HEK293 (cell line): Measurements from ENCODE around the gene SUN3.

ENCODE experiments used
- CTCF ChIA-PET: fragments of 350-600 bp; formaldehyde crosslinking; extraction: SDS; loops from one replicate; lab custom pipeline; 2021; ENCODE audit warnings: antibody characterized with exemption; lab: Yijun Ruan, JAX
- POLR2A ChIA-PET: fragments of 300-600 bp; formaldehyde crosslinking; extraction: SDS; loops from one replicate; lab custom pipeline; 2020; ENCODE audit warnings: antibody characterized with exemption, inconsistent platforms; lab: Yijun Ruan, JAX
- H3K27ac ChIP-seq: fragments of 200-500 bp; sonication (Bioruptor generic); 2 replicates; pipeline ENCODE4 v1.5.1; 2014; ENCODE audit warnings: low read depth, low read length, control low read depth, inconsistent platforms; ENCODE audit errors: extremely low read depth
- H3K36me3 ChIP-seq, 2 experiments: fragments of 200-500 bp in 1 of 2; sonication (Bioruptor generic) in 1 of 2; 1 replicate in 1 of 2; 2 replicates in 1 of 2; pipeline ENCODE4 v1.5.1; 2014 to 2017; ENCODE audit warnings: inconsistent platforms in 2 of 2, low read length in 2 of 2; ENCODE audit not compliant: control insufficient read depth in 2 of 2, insufficient read depth in 1 of 2
- H3K4me1 ChIP-seq: fragments of 200-500 bp; sonication (Bioruptor generic); 2 replicates; pipeline ENCODE4 v1.5.1; 2014; ENCODE audit warnings: mild to moderate bottlenecking, low read length, inconsistent platforms; ENCODE audit not compliant: control insufficient read depth, insufficient read depth
- H3K4me3 ChIP-seq: 2 replicates; pipeline ENCODE4 v1.5.1; 2011; ENCODE audit warnings: low read depth, mild to moderate bottlenecking, control low read depth, low read length, moderate library complexity
- H3K9me3 ChIP-seq: fragments of 200-500 bp; sonication (Bioruptor generic); 2 replicates; pipeline ENCODE4 v1.5.1; 2014; ENCODE audit warnings: low read depth, low read length, inconsistent platforms; ENCODE audit not compliant: control insufficient read depth, insufficient read depth
- ATF2 ChIP-seq: fragments of 450-650 bp; formaldehyde crosslinking; IDR thresholded peaks from 2 replicates; pipeline ENCODE4 v1.5.1; 2016; ENCODE audit warnings: missing biosample characterization, missing genetic modification characterization, low read depth
- EGR2 ChIP-seq: fragments of 450-650 bp; formaldehyde crosslinking; IDR thresholded peaks from 2 replicates; pipeline ENCODE4 v1.5.1; 2016; ENCODE audit warnings: low read depth, missing biosample characterization, missing genetic modification characterization
- GFI1B ChIP-seq: fragments of 450-650 bp; formaldehyde crosslinking; IDR thresholded peaks from 2 replicates; pipeline ENCODE4 v1.5.1; 2016; ENCODE audit warnings: missing biosample characterization, missing genetic modification characterization
- IKZF3 ChIP-seq: fragments of 450-650 bp; IDR thresholded peaks from 2 replicates; pipeline ENCODE4 v1.5.0; 2018; ENCODE audit warnings: missing biosample characterization, mild to moderate bottlenecking, missing genetic modification characterization, moderate library complexity
- KLF10 ChIP-seq: fragments of 450-650 bp; IDR thresholded peaks from 2 replicates; pipeline ENCODE4 v1.5.1; 2018; ENCODE audit warnings: missing biosample characterization, mild to moderate bottlenecking, missing genetic modification characterization
- OSR2 ChIP-seq: fragments of 450-650 bp; formaldehyde crosslinking; IDR thresholded peaks from 2 replicates; pipeline ENCODE4 v1.5.1; 2016; ENCODE audit warnings: missing biosample characterization, missing genetic modification characterization
- PBX3 ChIP-seq: sonication (generic); formaldehyde crosslinking; IDR thresholded peaks from 2 replicates; pipeline ENCODE4 v1.8.1; 2022; ENCODE audit warnings: mild to moderate bottlenecking, moderate library complexity, missing genetic modification reagents
- SCRT2 ChIP-seq: fragments of 450-650 bp; formaldehyde crosslinking; IDR thresholded peaks from 2 replicates; pipeline ENCODE4 v1.5.1; 2016; ENCODE audit warnings: missing biosample characterization, missing genetic modification characterization
- SETDB1 ChIP-seq: IDR thresholded peaks from one replicate; pipeline ENCODE4 v1.6.1; 2017; ENCODE audit warnings: mild to moderate bottlenecking, low read length, moderate library complexity, mixed read lengths; ENCODE audit not compliant: insufficient read length
- ZBTB1 ChIP-seq: fragments of 450-650 bp; formaldehyde crosslinking; IDR thresholded peaks from 2 replicates; pipeline ENCODE4 v1.5.1; 2016; ENCODE audit warnings: missing biosample characterization, missing genetic modification characterization
- ZFHX2 ChIP-seq: fragments of 450-650 bp; formaldehyde crosslinking; conservative IDR thresholded peaks from 2 replicates; pipeline ENCODE4 v1.5.1; 2016; ENCODE audit warnings: missing biosample characterization, missing genetic modification characterization
- ZNF16 ChIP-seq: fragments of 450-650 bp; formaldehyde crosslinking; IDR thresholded peaks from 2 replicates; pipeline ENCODE4 v1.5.1; 2016; ENCODE audit warnings: low read depth, missing biosample characterization, missing genetic modification characterization
- ZNF248 ChIP-seq: fragments of 450-650 bp; formaldehyde crosslinking; IDR thresholded peaks from 2 replicates; pipeline ENCODE4 v1.5.1; 2017; ENCODE audit warnings: missing biosample characterization, missing genetic modification characterization
- ZNF311 ChIP-seq: fragments of 450-650 bp; formaldehyde crosslinking; IDR thresholded peaks from 2 replicates; pipeline ENCODE4 v1.5.1; 2017; ENCODE audit warnings: missing biosample characterization, missing genetic modification characterization, borderline replicate concordance
- ZNF335 ChIP-seq: fragments of 450-650 bp; formaldehyde crosslinking; conservative IDR thresholded peaks from 2 replicates; pipeline ENCODE4 v1.5.1; 2016; ENCODE audit warnings: missing biosample characterization, missing genetic modification characterization
- ZNF529 ChIP-seq: fragments of 450-650 bp; formaldehyde crosslinking; IDR thresholded peaks from 2 replicates; pipeline ENCODE4 v1.5.1; 2017; ENCODE audit warnings: missing genetic modification characterization, missing biosample characterization; ENCODE audit not compliant: insufficient replicate concordance
- ZNF596 ChIP-seq: fragments of 450-650 bp; IDR thresholded peaks from 2 replicates; pipeline ENCODE4 v1.5.0; 2018; ENCODE audit warnings: missing biosample characterization, mild to moderate bottlenecking, missing genetic modification characterization, moderate library complexity
- ZNF639 ChIP-seq: fragments of 450-650 bp; formaldehyde crosslinking; IDR thresholded peaks from 2 replicates; pipeline ENCODE4 v1.5.1; 2016; ENCODE audit warnings: missing biosample characterization, missing genetic modification characterization
- TF ChIP-seq, protein P1 (sequence below): fragments of 450-650 bp; formaldehyde crosslinking; IDR thresholded peaks from 2 replicates; pipeline ENCODE4 v1.5.0; 2017; ENCODE audit warnings: missing biosample characterization, missing genetic modification characterization, borderline replicate concordance
- TF ChIP-seq, protein P2 (sequence below): fragments of 450-650 bp; formaldehyde crosslinking; IDR thresholded peaks from 2 replicates; pipeline ENCODE4 v1.5.1; 2016; ENCODE audit warnings: missing biosample characterization, missing genetic modification characterization
- TF ChIP-seq, protein P3 (sequence below): fragments of 450-650 bp; formaldehyde crosslinking; IDR thresholded peaks from 2 replicates; pipeline ENCODE4 v1.5.1; 2016; ENCODE audit warnings: missing biosample characterization, missing genetic modification characterization

The SUN3 gene

DNA sequence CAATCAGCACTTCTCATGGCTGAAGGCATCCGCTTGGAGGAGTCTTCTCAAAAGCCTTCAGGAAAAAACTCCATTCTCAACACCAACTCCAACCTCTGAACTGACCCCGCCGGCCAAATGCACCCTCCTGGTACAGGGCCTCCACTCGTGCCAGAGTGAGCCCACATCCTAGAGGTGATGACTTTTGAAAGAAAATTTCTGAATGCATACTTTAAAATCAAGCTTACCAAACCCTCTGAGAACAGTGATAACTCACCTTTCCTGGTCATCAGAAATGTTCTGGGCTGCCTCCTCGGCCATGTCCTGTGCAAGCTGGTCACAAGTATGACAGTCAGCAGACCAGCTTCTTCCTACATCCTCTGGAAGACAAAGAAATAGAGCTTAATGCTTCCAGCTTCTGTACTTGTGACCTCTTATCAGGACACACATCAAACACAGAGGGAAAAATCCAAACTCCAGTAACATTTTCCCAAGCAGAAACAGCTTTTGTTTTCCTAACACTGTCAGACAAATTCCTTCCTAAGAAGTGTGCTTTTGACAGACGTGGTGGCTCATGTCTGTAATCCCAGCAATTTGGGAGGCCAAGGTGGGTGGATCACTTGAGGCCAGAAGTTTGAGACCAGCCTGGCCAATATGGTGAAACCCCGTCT is 80.6 kb downstream of the SUN3 start, which contains the start of gene PKD1L1:
Gene PKD1L1 (minus strand): TSS at position 326 of the 650 bp plus-strand sequence. CDS start 26 bp downstream, at position 300.
- ChIA-PET POLR2A (no interaction called here), CTCF (interaction anchor here (0.7 to 1.1 kb wide), 6 partner anchors 9 to 682 kb away, joined by 3 to 4 read pairs (median 3); no protein-coding TSS in a partner anchor)
- H3K27ac ChIP-seq: no peak within 1 kb of the TSS
- H3K9me3 ChIP-seq: no peaks in the 10 kb centered on the region
- no peak within 1 kb of the TSS for H3K4me3 ChIP-seq
- no peaks in the 10 kb centered on the region for H3K4me1 ChIP-seq
- no peak for TF ChIP-seq ZNF596
- TF ChIP-seq ZNF529: no peak
- H3K36me3 ChIP-seq: no peaks in the 10 kb centered on the region

DNA sequence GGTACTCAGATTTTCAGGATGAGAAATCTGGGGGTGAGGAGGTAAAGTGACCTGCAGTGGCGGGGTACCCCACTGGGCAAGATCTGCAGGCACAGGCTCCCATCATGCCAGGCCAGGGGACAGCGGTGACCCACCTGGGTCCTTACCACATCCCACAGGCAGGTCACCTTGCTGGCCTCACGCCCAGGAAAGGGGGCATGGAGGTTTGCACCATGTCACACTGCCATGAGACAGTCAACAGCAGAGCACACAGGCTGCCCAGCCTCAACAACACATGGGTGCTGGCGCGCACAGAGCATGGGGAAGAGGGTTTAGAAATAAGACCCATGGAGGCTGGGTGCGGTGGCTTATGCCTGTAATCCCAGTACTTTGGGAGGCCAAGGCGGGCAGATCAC is 81.6 kb downstream of the SUN3 start:
- Histone ChIP-seq H3K9me3 (no peaks in the 10 kb centered on the region), H3K36me3 (no peaks in the 10 kb centered on the region), H3K27ac (no peak overlapping the region), H3K4me1 (no peaks in the 10 kb centered on the region), H3K4me3 (no peak overlapping the region)
- POLR2A ChIA-PET: no interaction called here
- CTCF ChIA-PET: interaction anchor here (0.6 to 1.0 kb wide), 2 partner anchors 8 to 71 kb away, joined by 3 read pairs; no protein-coding TSS in a partner anchor
- TF ChIP-seq, protein P1, sequence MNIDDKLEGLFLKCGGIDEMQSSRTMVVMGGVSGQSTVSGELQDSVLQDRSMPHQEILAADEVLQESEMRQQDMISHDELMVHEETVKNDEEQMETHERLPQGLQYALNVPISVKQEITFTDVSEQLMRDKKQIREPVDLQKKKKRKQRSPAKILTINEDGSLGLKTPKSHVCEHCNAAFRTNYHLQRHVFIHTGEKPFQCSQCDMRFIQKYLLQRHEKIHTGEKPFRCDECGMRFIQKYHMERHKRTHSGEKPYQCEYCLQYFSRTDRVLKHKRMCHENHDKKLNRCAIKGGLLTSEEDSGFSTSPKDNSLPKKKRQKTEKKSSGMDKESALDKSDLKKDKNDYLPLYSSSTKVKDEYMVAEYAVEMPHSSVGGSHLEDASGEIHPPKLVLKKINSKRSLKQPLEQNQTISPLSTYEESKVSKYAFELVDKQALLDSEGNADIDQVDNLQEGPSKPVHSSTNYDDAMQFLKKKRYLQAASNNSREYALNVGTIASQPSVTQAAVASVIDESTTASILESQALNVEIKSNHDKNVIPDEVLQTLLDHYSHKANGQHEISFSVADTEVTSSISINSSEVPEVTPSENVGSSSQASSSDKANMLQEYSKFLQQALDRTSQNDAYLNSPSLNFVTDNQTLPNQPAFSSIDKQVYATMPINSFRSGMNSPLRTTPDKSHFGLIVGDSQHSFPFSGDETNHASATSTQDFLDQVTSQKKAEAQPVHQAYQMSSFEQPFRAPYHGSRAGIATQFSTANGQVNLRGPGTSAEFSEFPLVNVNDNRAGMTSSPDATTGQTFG: no peak
- no peak for TF ChIP-seq OSR2
- no peak for TF ChIP-seq ATF2
- no peak for TF ChIP-seq PBX3
- no peak for TF ChIP-seq EGR2 (tag by site-specific recombination)
- no peak for TF ChIP-seq ZNF311 (tag by site-specific recombination)
- no peak for TF ChIP-seq ZNF16 (tag by site-specific recombination)
- no peak for TF ChIP-seq KLF10 (tag by site-specific recombination)
- no peak for TF ChIP-seq GFI1B (tag by site-specific recombination)
- no peak for TF ChIP-seq ZNF335 (tag by site-specific recombination)
- no peak for TF ChIP-seq ZNF529
- TF ChIP-seq ZFHX2 (tag by site-specific recombination): no peak
- TF ChIP-seq ZBTB1: no peak
- TF ChIP-seq, protein P2, sequence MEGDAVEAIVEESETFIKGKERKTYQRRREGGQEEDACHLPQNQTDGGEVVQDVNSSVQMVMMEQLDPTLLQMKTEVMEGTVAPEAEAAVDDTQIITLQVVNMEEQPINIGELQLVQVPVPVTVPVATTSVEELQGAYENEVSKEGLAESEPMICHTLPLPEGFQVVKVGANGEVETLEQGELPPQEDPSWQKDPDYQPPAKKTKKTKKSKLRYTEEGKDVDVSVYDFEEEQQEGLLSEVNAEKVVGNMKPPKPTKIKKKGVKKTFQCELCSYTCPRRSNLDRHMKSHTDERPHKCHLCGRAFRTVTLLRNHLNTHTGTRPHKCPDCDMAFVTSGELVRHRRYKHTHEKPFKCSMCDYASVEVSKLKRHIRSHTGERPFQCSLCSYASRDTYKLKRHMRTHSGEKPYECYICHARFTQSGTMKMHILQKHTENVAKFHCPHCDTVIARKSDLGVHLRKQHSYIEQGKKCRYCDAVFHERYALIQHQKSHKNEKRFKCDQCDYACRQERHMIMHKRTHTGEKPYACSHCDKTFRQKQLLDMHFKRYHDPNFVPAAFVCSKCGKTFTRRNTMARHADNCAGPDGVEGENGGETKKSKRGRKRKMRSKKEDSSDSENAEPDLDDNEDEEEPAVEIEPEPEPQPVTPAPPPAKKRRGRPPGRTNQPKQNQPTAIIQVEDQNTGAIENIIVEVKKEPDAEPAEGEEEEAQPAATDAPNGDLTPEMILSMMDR (tag by site-specific recombination): no peak
- TF ChIP-seq ZNF639 (tag by site-specific recombination): no peak
- TF ChIP-seq SCRT2 (tag by site-specific recombination): no peak
- TF ChIP-seq, protein P3, sequence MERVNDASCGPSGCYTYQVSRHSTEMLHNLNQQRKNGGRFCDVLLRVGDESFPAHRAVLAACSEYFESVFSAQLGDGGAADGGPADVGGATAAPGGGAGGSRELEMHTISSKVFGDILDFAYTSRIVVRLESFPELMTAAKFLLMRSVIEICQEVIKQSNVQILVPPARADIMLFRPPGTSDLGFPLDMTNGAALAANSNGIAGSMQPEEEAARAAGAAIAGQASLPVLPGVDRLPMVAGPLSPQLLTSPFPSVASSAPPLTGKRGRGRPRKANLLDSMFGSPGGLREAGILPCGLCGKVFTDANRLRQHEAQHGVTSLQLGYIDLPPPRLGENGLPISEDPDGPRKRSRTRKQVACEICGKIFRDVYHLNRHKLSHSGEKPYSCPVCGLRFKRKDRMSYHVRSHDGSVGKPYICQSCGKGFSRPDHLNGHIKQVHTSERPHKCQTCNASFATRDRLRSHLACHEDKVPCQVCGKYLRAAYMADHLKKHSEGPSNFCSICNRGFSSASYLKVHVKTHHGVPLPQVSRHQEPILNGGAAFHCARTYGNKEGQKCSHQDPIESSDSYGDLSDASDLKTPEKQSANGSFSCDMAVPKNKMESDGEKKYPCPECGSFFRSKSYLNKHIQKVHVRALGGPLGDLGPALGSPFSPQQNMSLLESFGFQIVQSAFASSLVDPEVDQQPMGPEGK (tag by site-specific recombination): no peak
- no peak for TF ChIP-seq IKZF3 (tag by site-specific recombination)
- TF ChIP-seq ZNF248 (tag by site-specific recombination): no peak
- no peak for TF ChIP-seq SETDB1
- TF ChIP-seq, all 188 proteins: peak for 0
